ENCODE measurements around the gene PROC. TPM values are rescaled to one million over a fixed set of nuclear protein-coding genes. Genes with fewer than 3 reads are reported as not detected.

Gene PROC
- total and polyA plus RNA-seq, 9 of the 15 experiments (the other 6 are each of a cell fraction or from before 2014, with no cell fraction given) = not detected

- H2AFZ ChIP-seq (ENCODE audit: low read depth, low read length) = 0 out of 2 replicates have a peak overlapping the region, but pooled peaks have one; percentile 21
- in situ Hi-C loops (cut with MboI) = no loop called here
- no peaks in the 10 kb centered on the region for H4K20me1 ChIP-seq (replicated peaks; ENCODE audit: control insufficient read depth, insufficient read depth, low read length)
- H3K27me3 ChIP-seq (ENCODE audit: control insufficient read depth in 2 of 2, insufficient read depth in 2 of 2, low read length in 2 of 2) = peaks cover 0 to 8% of the 10 kb centered on the region in 2 experiments; a peak in 1 of 5 replicates
- no peak overlapping the region for H3K4me2 ChIP-seq (ENCODE audit: insufficient read depth, low read length)
- ChIA-PET POLR2A (interaction anchor here (1.4 kb wide), 1 partner anchor 8 kb away, joined by 5 read pairs; no protein-coding TSS in a partner anchor), CTCF (ENCODE audit: low intra/inter-chr PET ratio) (no interaction called here)
- BruUV-seq (replicated peaks) = no TSS peak
- WGBS (ENCODE audit: insufficient coverage, low coverage, missing lambda C conversion rate) = 63% methylated on average over 3 of the region's 3 CpGs
- no peaks in the 10 kb centered on the region for H3K9me1 ChIP-seq (ENCODE audit: control insufficient read depth, insufficient read depth, low read length)
- H3K4me1 ChIP-seq (replicated peaks in 1 of 2; ENCODE audit: control insufficient read depth in 2 of 2, insufficient read depth in 2 of 2, low read length in 2 of 2) = peaks cover 17 to 22% of the 10 kb centered on the region in 2 experiments
- 0 out of 2 replicates have a peak, but pooled peaks have one; percentile 47 for TF ChIP-seq ZNF583 (CRISPR knock-in tag; IDR thresholded peaks at IDR 0.05)
- peak in 1 of 2 experiments; percentile 28; a peak in 1 of 3 replicates for TF ChIP-seq CBX3 (IDR thresholded peaks at IDR 0.05; ENCODE audit: borderline replicate concordance in 1 of 2, low read length in 2 of 2)
- TF ChIP-seq HMBOX1 (IDR thresholded peaks at IDR 0.05) = no peak
- no peak for TF ChIP-seq HOXB6 (CRISPR knock-in tag; IDR thresholded peaks at IDR 0.05; ENCODE audit: borderline replicate concordance)
- TF ChIP-seq TEAD1 (CRISPR knock-in tag; IDR thresholded peaks at IDR 0.05) = no peak
- TF ChIP-seq MXI1 (IDR thresholded peaks at IDR 0.05; ENCODE audit: low read depth, low read length) = no peak
- intact Hi-C loops (cut with micrococcal nuclease) = no loop called here
- H3K27ac ChIP-seq (ENCODE audit: extremely low read depth, low read depth, low read length) = no peak overlapping the region
- no peak overlapping the region for H3K9ac ChIP-seq (ENCODE audit: insufficient read depth in 1 of 2, low read depth in 2 of 2, low read length in 2 of 2)
- no peaks in the 10 kb centered on the region; the same call in 1 of the 2 replicates for H3K9me3 ChIP-seq (replicated peaks; ENCODE audit: control insufficient read depth, insufficient read depth, low read depth, low read length)
- DNase-seq (ENCODE audit: extremely low read depth in 1 of 4, low spot score in 3 of 4) = no peak
- FAIRE-seq = no peak
- no peaks in the 10 kb centered on the region for H3K36me3 ChIP-seq (ENCODE audit: control insufficient read depth, insufficient read depth, low read length)
- no peak for ATAC-seq
- H3K79me2 ChIP-seq (ENCODE audit: control insufficient read depth, insufficient read depth, low read length) = no peaks in the 10 kb centered on the region
- H3K4me3 ChIP-seq = no peak overlapping the region
Observed at GRCh38 chr2:127413200-127413599, 5.0 kb upstream of the PROC start.
